CD4-positive, alpha-beta T cell treated with Interleukin-2 at 100 ng/mL for 4 hours (primary cell): ENCODE results near the gene EVX2.
A peak's percentile ranks its signal among the peaks of the same experiment; 100 is the strongest.

Experiments used
- DNase-seq: peaks from one replicate; pipeline ENCODE4 v3.0.0-alpha.2; 2020; ENCODE audit warnings: low spot score

The EVX2 gene

DNA sequence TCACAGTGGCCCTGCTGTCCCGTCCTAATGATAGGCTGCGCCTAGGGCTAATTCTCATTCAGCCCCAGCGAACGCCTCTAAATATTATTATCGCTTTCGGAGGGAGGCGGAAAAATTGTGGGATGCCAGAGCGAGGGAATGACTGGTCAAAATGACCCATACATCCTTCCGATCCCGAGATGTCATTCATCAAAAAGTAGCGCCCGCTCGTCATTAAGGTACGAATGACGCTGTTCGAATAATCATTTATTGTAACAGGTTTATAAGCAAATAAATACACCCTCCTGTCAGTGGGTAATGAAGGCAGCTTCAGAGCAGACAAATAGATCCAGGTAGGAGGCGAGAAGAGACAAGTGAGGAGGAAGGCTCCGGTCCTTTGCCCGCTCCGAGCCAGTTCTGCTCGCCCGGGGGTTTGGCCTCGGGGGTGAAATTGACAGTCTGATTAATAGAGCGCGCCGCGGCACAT is at the start of gene EVX2:
Gene EVX2, minus strand, starts transcription at position 167 of the 466 bp plus-strand sequence. CDS start 186 bp downstream, outside the sequence.
- DNase-seq, result no peak

DNA sequence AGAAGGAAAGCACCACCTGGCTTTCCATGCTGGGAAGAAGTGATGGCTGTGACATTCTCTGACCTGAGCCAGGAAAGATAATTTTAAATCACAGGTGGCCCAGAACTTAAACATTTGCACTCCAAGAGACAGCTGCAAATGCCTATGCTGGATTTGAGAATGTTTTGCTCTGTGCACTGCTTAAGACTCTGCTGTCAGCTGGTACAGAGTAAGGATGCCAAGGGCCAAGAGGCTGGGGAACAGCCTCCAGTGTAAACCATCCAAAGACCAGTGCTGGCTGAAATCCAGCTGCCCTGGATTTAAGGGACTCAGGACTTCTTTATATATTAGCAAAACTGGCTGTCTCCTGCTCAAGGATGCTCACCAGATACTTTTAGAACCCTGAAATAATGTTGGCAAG is 49.6 kb upstream of the EVX2 start:
- no peak for DNase-seq

DNA sequence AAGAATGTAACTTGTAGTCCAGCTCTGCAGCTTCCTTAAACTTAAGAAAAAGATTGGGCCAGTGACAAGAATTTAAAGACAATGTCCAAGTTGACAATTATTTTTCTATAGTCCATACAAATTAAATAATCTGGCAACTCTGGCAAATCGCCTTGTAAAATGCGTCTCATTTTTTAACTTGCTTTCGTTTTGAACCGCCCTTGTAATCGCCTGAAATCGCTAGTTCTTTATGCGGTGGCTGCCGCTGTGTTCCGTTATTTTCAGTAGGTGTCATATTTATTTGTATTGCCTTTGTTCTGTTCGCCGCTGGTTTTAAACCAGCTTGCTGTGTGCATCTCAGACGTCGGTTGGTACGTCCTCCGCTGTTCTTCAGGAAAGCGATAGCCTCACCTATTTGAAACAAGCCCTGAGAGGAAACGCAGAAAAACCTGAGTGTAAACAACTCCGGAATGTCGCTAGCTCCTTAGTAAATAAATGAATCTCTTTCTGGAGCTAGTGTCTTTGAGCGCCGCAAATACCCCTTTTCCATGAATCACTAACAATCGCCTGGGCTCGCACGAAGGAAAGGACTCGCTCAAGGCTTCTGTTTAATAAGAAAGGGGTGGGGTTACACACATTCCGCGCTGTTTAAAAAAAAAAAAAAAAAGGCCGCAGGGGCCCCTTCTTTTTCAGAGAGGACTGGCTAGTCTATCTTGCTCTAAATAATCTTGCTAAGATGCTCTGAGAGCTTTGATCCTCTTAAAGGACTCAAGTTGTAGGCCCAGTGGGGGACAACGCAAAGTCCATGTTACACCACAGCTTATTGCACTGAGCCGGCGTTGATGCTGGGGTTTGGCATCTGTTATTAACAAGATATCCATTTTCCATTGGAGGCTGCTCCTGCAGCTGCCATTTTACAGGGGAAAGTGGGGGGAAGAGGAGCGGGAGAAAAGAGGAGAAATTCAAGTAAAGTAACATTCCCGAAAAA is 48.7 kb upstream of the EVX2 start:
- DNase-seq, result no peak

DNA sequence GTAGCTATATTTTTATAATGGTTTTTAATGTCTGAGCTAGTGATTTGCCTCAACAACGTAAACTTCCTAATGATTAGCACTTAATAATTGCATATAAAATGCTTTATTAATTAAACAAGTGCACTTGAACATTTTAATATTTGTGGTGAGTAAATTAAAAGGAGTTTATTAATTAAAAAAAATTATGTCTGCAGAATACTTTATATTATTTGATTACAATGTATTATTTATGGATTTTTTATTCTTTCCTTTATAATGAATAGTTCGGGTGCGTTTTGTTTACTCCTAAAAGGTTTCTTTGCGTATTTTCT is 48.0 kb upstream of the EVX2 start:
- no peak for DNase-seq

DNA sequence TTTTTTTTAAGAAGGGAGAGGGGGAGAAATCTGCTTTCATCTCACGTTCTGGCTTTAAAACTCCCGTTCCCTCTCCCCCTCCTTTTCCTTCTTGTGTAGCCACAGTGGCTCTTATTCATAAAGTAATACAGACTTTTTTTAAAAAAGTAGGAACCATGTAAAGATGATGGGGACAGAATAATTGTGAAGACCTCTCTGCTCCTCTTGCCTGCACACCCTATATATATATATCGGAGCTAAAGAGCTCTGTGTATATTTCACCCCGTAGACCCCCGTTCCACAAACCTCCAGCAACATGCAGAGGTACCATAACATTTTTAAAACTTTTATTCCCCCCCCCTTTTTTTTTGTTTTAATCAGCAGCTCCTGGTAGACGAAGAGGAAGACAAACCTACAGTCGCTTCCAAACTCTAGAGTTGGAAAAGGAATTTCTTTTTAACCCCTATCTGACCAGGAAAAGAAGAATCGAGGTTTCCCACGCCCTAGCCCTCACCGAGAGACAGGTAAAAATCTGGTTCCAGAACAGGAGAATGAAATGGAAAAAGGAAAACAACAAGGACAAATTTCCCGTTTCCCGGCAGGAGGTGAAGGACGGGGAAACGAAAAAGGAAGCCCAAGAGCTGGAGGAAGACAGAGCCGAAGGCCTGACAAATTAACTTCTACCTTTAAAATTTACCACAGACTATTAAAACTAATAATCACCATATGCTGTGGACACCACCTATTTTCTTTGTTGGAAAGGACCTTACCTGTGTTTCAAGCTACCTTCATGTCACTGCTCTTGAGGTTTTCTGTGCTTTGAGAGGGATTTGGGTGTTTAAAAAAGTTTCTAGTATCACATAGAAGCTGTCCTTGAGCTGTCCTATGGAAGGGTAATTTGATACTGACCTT is 47.4 kb upstream of the EVX2 start:
- no peak for DNase-seq

DNA sequence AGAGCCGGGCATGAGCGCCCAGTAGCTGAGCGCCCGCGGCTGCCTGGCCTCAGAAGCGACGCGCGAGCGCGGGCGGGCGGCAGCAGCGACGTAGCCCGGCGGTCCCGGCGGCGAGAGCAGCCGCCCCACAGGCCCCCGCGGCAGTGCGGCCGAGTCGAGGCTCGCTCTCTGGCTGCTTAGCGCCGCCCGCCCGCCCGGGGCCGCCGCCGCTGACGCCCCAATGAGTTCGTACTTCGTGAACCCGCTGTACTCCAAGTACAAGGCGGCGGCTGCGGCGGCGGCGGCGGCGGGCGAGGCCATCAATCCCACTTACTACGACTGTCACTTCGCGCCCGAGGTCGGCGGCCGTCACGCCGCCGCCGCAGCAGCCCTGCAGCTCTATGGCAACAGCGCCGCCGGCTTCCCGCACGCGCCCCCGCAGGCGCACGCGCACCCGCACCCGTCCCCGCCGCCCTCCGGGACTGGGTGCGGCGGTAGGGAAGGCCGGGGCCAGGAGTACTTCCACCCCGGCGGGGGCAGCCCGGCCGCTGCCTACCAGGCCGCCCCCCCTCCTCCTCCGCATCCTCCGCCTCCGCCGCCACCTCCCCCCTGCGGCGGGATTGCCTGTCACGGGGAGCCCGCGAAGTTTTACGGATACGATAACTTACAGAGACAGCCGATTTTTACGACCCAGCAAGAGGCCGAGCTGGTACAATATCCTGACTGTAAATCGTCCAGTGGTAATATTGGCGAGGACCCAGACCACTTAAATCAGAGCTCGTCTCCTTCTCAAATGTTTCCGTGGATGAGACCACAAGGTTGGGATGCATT is 46.6 kb upstream of the EVX2 start:
- no peak for DNase-seq

DNA sequence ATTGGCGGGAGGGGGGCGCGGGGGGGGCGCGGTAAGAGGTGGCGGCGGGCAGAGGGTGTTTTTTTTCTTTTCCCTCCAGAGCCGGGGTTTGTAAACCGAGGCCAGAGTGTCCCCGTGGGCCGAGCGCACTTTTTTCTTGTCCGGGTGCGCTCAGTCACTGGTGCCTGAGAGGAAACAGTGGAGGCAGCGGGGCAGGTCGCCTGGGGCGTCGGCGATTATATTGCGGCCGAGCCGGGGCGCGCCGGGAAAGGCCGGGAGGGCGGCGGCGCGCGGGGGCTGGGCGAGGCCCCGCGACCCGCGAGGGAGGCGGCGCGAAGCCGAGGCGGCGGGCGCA is 46.0 kb upstream of the EVX2 start:
- no peak for DNase-seq

DNA sequence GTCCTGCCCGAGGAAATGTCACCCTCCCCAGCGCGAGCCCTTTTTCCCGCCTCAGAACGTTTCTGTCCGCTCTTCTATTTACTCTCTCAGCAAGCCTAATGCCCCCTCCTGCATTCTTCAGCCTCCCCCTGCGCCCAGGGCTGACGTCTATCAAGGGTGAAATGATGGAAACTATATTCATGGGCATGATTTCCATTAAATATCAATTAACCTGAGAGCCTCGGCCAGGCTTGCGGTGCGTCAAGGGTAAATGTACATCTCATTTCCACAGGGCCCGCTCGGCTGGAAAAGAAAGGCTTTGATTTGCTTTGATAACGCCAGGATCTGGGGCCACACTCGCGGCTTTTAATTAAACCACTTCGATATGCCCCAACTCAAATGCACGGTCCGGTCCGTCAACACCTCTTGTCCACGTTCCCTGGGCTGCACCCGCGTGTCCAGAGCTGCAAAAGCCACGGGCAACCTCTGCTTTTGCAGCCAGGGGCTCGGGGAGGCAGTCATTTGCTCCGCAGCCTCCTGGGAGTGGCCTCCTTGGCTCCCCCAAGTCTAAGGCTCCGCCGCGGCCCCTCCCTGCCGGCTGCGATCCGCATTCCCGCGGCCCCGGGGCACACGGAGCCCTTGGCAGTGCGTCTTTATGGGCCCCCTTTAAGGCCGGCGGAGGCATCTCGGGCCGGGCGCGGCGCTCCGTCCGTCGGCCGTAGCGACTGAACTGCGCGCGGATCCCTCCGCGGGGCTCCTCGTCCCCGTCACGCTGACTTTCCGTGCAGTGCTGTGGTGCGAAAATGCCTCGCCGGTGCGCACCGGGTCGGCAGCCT is 45.4 kb upstream of the EVX2 start, which contains the start of gene HOXD8:
Gene HOXD8, plus strand, starts transcription at position 724 of the 815 bp plus-strand sequence. CDS start 662 bp downstream, outside the sequence.
- no peak for DNase-seq

DNA sequence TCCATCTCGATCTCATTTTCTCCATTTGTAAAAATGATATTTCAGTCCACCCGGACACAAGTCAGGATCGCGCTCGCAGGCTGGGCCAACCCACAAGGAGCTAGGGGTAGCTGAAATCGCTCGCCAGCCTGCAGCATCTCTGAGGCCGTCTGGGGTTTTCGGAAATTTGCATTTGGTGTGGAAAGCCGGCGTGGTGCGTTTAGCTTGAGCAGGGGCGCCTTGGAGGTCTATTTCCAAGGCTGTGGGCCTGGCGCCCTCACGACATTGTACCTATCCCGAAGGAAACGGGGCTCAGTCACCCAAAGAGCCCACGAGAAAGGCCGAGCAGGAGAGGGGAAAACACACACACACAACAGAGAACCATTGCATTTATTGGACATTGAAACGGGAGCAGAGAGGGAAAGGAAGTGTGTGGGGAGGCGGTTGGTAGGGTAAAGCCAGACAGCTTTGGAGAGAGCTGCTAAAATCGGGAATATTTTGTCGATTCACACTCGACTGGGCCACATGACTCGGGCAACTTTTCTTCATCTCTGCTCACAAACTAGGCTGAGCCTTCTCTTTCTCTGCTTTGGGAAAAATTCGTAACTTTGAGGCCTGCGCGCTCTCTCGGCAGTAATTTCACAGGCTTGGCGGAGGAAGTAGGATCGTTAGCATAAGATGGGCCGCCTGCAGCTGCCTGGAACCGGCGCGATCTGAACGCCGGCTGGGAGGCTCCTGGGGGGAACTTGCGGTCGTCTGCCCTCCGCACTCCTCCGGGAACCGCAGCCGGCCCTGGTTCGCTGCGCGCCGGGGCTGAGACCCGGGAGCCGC is 44.6 kb upstream of the EVX2 start:
- no peak for DNase-seq

DNA sequence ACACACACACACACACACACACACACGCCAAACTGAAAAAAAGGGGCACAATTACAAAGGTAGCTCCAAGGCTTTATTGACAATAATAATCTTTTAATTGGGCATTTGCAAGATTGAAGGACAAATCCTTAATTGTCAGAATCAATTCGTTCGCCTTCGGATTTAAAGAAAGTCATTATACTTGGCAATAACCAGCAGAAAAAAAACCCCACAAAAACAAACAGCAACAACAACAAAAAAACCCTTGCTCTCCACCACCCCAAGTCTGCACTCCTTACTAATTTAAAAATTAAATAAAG is 44.0 kb upstream of the EVX2 start:
- no peak for DNase-seq

DNA sequence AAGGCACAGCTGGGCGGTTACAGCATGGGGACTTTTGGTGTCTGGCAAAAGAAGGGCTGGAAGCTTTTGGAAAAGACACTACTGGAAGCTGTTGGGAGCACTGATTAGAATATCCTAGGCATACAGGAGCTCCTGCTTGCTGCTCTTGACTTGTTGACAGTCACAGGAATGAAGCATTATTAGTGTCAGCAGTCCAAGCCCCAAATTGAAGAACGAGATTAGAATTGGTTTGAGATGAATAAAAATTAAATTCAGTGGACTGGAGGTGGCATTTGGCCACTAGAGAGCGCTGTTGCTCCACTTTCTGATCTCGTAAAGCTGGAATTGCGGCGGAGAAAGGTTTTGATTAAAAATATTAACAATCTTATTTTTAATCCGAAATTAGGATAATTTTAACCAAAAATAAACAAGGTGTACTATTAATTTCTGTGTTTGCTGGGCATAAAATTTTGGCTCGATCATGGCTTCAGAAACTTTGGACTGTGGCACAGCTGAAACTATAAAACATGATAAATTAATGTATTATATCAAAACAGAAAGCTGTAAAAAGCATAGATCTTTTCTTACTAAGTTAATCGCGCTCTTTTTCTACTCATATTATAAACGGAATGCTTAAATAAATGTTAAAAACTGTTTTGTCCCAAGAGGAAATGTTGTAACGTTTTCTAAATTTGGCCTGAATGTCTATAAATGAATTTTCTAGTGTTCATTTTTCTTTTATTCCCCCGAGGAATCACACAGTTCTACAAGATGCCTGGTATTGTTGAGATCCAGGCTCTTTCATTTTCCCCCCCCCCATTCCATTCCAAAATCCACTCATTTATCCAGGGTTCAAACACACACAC is 43.4 kb upstream of the EVX2 start:
- DNase-seq, result peak; percentile 72

DNA sequence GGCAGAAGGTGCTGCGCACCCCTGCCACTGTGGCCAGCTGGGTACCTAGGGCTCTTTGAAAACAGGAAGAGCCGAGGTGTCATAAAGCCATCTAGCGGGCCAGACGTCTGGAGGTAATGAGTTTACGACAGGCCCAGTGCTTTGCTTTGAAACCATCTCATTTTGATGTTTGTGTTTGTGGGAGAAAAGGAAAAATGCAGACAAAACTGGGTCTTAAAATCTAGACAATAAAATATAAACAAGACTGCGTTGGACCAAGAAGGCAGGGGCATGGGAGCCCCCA is 42.0 kb upstream of the EVX2 start:
- no peak for DNase-seq

DNA sequence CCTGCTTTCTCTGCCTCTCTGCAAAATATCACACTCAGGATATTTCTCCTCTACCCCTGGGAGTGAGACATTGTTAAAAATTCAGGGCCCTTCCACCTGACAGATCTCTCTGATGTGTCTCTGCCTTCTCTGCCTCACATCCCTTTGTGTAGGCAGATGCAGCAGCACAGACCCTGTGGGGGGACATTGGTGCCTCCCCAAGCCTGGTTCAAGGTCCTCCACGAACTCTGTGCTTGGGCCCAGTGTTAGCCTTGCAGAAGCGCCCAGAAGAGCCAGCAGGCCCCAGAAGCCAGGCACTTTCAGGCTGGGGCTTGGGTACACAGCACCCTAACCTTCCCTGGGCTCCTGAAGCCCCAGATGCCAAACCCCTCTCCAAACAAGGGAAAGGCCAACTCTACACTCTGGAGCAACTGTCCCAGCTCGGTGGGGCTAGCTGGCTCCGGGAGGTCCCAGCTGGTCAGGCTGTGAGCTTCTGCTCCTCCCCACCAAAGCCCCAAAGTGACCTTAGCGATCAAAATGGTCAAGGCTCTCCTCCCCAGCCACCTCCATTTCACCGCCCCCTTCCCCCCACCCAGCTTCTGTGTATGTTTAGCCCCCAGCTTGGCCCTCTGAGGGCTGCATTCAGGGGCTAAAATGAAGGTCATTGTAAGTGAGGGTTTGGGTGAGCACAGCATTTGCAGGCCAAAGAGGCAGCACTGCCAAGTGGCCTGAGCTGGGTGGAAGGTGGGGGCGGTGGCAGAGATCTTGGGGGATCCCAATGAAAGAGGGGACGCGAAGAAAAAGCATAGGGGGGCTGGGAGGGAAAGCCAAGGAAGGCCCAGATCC is 41.4 kb upstream of the EVX2 start:
- DNase-seq, result no peak

DNA sequence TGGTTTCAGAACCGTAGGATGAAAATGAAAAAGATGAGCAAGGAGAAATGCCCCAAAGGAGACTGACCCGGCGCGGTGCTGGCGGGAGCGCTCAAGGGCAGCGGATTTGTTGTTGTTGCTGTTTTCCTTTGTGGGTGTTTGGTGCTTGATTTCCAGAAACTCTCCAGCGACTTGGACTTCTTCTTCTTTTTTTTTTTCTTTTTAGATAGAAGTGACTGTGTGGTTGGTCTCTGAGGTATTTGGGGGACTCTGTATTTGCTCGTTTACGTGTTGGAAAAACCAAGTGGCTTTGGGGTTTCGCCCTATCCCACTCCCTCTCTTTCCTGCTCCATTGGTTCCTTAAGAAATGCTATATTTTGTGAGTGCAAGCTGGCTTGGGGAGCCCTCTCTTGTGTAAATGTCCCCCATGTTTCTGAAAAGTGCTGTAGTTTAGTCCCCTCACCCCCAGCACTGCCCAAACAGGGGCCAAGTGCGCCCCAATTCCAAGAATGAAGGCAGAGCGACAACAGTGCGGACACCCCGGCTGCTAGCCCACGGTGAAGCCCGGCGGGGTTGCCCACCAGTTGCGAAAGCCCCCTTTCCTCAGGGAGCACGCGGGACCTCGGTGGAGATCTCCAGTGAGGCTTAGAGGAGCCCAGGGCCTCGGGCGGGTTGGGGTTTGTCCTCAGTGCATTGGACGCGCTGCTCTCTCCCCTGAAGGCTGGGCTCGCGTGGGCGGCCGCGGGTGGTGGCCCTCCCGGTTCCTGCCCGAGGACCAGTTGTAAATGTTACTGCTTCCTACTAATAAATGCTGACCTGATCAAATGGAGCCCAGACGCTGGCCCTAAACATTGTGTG is 40.6 kb upstream of the EVX2 start:
- DNase-seq, result no peak

DNA sequence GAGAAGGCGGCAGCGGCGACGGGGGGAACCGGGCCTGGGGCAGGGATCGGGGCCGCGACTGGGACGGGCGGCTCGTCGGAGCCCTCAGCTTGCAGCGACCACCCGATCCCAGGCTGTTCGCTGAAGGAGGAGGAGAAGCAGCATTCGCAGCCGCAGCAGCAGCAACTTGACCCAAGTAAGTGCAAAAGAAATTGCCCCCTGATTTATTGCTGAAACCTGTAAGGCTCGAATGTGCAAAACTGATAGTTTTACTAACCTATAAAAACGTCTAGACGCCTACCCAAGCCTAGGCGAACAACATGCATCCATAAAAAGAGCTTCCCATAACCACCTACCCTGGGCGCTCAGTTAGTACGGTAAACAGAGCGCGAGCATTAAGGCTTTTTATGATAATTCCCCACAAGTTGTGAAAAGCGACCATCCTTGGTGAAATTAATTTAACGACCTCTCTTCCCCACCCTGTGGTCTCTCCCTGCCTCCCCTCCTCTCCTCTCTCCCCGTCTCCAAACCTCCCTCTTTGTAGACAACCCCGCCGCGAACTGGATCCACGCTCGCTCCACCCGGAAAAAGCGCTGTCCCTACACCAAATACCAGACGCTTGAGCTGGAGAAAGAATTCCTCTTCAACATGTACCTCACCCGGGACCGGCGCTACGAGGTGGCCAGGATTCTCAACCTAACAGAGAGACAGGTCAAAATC is 39.8 kb upstream of the EVX2 start:
- no peak for DNase-seq

DNA sequence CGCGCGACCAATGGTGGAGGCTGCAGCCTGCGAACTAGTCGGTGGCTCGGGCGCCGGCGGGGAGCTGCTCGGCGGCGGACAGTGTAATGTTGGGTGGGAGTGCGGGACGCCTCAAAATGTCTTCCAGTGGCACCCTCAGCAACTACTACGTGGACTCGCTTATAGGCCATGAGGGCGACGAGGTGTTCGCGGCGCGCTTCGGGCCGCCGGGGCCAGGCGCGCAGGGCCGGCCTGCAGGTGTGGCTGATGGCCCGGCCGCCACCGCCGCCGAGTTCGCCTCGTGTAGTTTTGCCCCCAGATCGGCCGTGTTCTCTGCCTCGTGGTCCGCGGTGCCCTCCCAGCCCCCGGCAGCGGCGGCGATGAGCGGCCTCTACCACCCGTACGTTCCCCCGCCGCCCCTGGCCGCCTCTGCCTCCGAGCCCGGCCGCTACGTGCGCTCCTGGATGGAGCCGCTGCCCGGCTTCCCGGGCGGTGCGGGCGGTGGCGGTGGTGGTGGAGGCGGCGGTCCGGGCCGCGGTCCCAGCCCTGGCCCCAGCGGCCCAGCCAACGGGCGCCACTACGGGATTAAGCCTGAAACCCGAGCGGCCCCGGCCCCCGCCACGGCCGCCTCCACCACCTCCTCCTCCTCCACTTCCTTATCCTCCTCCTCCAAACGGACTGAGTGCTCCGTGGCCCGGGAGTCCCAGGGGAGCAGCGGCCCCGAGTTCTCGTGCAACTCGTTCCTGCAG is 39.1 kb upstream of the EVX2 start, which contains the start of gene HOXD9:
Gene HOXD9, plus strand, starts transcription at position 37 of the 728 bp plus-strand sequence. Its CDS starts 50 bp downstream, at position 87.
- no peak for DNase-seq
